ENCODE measurements around the gene DECR2.
"Not testable (repeated sequence)": the region's sequence is repeated elsewhere in the genome, so short reads cannot be mapped to it uniquely, and the experiment has no call there.

The DECR2 gene

DNA sequence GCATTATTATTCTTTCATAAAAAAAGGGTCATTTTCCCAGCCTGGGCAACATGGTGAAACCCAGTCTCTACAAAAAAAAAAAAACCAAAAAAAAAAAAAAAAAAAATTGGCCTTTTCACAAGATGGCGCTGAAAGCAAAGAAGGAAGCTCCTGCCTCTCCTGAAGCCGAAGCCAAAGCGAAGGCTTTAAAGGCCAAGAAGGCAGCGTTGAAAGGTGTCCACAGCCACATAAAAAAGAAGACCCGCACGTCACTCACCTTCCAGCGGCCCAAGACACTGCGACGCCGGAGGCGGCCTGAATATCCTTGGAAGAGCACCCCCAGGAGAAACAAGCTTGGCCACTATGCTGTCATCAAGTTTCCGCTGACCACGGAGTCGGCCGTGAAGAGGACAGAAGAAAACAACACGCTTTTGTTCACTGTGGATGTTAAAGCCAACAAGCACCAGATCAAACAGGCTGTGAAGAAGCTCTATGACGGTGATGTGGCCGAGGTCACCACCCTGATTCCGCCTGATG is 15.0 kb upstream of the DECR2 start:
- Histone ChIP-seq H3K79me2 (ENCODE audit: insufficient read depth, low read length) (no peaks in the 10 kb centered on the region), H3F3A (ENCODE audit: low read depth) (no peaks in the 10 kb centered on the region), H3K9ac (ENCODE audit: low read depth, low read length, poor library complexity, severe bottlenecking) (no peak overlapping the region), H3K4me1 (ENCODE audit: insufficient read depth, low read length, poor library complexity, severe bottlenecking) (peaks cover 7% of the 10 kb centered on the region), H3K36me3 (ENCODE audit: insufficient read depth, low read length) (no peaks in the 10 kb centered on the region), H3K9me2 (replicated peaks; ENCODE audit: low read depth, low read length) (no peaks in the 10 kb centered on the region), H3K9me3 (ENCODE audit: insufficient read depth, low read depth, low read length) (no peaks in the 10 kb centered on the region), H4K20me1 (ENCODE audit: insufficient read depth, low read length, poor library complexity, severe bottlenecking) (no peaks in the 10 kb centered on the region), H2AFZ (ENCODE audit: low read length) (no peak overlapping the region), H3K4me3 (ENCODE audit: low read length, poor library complexity, severe bottlenecking) (no peak overlapping the region), H3K27me3 (ENCODE audit: insufficient read depth, low read length, poor library complexity, severe bottlenecking) (no peaks in the 10 kb centered on the region), H3K4me2 (ENCODE audit: low read depth, low read length, poor library complexity, severe bottlenecking) (no peak overlapping the region)
- TF ChIP-seq, protein P1, sequence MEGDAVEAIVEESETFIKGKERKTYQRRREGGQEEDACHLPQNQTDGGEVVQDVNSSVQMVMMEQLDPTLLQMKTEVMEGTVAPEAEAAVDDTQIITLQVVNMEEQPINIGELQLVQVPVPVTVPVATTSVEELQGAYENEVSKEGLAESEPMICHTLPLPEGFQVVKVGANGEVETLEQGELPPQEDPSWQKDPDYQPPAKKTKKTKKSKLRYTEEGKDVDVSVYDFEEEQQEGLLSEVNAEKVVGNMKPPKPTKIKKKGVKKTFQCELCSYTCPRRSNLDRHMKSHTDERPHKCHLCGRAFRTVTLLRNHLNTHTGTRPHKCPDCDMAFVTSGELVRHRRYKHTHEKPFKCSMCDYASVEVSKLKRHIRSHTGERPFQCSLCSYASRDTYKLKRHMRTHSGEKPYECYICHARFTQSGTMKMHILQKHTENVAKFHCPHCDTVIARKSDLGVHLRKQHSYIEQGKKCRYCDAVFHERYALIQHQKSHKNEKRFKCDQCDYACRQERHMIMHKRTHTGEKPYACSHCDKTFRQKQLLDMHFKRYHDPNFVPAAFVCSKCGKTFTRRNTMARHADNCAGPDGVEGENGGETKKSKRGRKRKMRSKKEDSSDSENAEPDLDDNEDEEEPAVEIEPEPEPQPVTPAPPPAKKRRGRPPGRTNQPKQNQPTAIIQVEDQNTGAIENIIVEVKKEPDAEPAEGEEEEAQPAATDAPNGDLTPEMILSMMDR (conservative IDR thresholded peaks at IDR 0.05; ENCODE audit: low read length) = no peak
- TF ChIP-seq EZH2phosphoT487 (IDR thresholded peaks at IDR 0.05; ENCODE audit: borderline replicate concordance) = no peak

DNA sequence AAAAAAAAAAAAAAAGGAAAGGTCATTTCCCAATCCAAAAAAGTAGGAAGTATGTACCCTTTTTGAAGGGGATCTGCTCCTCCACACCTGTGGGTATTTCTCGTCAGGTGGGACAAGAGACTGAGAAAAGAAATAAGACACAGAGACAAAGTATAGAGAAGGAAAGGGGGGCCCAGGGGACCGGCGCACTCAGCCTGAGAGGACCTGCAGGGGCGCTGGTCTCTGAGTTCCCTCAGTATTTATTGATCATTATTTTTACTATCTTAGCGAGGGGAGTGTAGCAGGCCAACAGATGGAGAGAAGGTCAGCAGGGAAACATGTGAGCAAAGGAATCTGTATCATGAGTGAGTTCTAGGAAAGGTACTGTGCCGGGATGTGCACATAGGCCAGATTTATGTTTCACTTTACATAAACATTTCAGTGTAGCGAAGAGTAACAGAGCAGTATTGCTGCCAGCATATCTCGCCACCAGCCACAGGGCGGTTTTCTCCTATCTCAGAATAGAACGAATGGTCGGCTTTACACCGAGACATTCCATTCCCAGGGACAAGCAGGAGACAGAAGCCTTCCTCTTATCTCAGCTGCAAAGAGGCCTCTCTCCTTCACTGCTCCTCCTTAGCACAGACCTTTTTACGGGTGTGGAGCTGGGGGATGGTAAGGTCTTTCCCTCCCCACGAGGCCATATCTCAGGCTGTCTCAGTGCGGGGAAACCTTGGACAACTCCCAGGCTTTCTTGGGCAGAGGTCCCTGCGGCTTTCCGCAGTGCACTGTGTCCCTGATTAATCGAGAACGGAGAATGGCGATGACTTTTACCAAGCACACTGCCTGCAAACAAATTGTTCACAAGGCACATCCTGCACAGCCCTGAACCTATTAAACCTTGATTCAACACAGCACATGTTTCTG is 13.7 kb upstream of the DECR2 start:
- H3K4me2 ChIP-seq (ENCODE audit: low read depth, low read length, poor library complexity, severe bottlenecking) = not testable (repeated sequence)

DNA sequence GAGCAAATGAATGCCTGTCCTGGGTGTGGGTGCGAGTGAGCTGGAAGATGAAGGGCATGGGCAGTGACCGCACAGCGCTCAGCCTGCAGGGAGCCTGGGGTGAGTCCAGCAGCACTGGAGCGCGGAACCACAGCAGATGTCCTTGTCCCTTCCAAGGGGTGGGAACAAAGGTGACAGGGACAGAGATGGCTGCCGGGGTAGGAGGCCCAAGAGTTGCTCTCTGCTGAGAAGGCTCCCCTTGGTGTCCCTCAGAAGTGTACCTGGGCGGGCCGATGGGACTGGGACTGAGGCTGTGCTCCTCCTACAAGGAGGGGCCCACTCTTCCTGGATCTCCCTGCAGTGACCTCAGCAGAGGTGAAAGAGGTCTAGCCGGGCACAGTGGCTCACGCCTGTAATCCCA is 12.3 kb upstream of the DECR2 start:
- Histone ChIP-seq H3F3A (ENCODE audit: low read depth) (no peaks in the 10 kb centered on the region), H4K20me1 (ENCODE audit: insufficient read depth, low read length, poor library complexity, severe bottlenecking) (no peaks in the 10 kb centered on the region), H3K36me3 (ENCODE audit: insufficient read depth, low read length) (no peaks in the 10 kb centered on the region), H3K4me3 (ENCODE audit: low read length, poor library complexity, severe bottlenecking) (no peak overlapping the region), H3K9ac (ENCODE audit: low read depth, low read length, poor library complexity, severe bottlenecking) (no peak overlapping the region), H3K4me2 (ENCODE audit: low read depth, low read length, poor library complexity, severe bottlenecking) (no peak overlapping the region), H3K4me1 (ENCODE audit: insufficient read depth, low read length, poor library complexity, severe bottlenecking) (no peaks in the 10 kb centered on the region), H3K9me2 (replicated peaks; ENCODE audit: low read depth, low read length) (no peaks in the 10 kb centered on the region), H3K79me2 (ENCODE audit: insufficient read depth, low read length) (no peaks in the 10 kb centered on the region), H2AFZ (ENCODE audit: low read length) (no peak overlapping the region), H3K27me3 (ENCODE audit: insufficient read depth, low read length, poor library complexity, severe bottlenecking) (no peaks in the 10 kb centered on the region), H3K9me3 (ENCODE audit: insufficient read depth, low read depth, low read length) (no peaks in the 10 kb centered on the region)
- TF ChIP-seq EZH2phosphoT487 (IDR thresholded peaks at IDR 0.05; ENCODE audit: borderline replicate concordance) = no peak
- TF ChIP-seq, protein P1 (conservative IDR thresholded peaks at IDR 0.05; ENCODE audit: low read length) = no peak

More for the DNA sequence above, 13.7 kb upstream of the DECR2 start:
- H4K20me1 ChIP-seq (ENCODE audit: insufficient read depth, low read length, poor library complexity, severe bottlenecking); H3F3A ChIP-seq (ENCODE audit: low read depth); H3K79me2 ChIP-seq (ENCODE audit: insufficient read depth, low read length); H3K4me3 ChIP-seq (ENCODE audit: low read length, poor library complexity, severe bottlenecking); H3K9me3 ChIP-seq (ENCODE audit: insufficient read depth, low read depth, low read length); H3K27me3 ChIP-seq (ENCODE audit: insufficient read depth, low read length, poor library complexity, severe bottlenecking); H3K4me1 ChIP-seq (ENCODE audit: insufficient read depth, low read length, poor library complexity, severe bottlenecking); H2AFZ ChIP-seq (ENCODE audit: low read length); H3K9me2 ChIP-seq (replicated peaks; ENCODE audit: low read depth, low read length); H3K36me3 ChIP-seq (ENCODE audit: insufficient read depth, low read length); H3K9ac ChIP-seq (ENCODE audit: low read depth, low read length, poor library complexity, severe bottlenecking): not testable (repeated sequence)

All from Loucy (cell line).